Activated CD4-positive, alpha-beta T cell treated with anti-CD3 and anti-CD28 coated beads for 1 hour (primary cell): ENCODE results near the gene PCDHGA4.
"Not testable (repeated sequence)": the region's sequence is repeated elsewhere in the genome, so short reads cannot be mapped to it uniquely, and the experiment has no call there.

ENCODE experiments used
- DNase-seq: peaks from one replicate; pipeline ENCODE4 v3.0.0-alpha.2; 2020

The PCDHGA4 gene

GRCh38 chr5:141349917-141350619 is 4.8 kb upstream of the PCDHGA4 start, which contains the start of gene PCDHGB1:
TSS of gene PCDHGB1 (plus strand) at chr5:141350099. CDS start at chr5:141350261, 162 bp downstream.
- no peak for DNase-seq

GRCh38 chr5:141351591-141351990 is 3.2 kb upstream of the PCDHGA4 start:
- DNase-seq, result no peak

GRCh38 chr5:141355641-141356040 is 820 bp downstream of the PCDHGA4 start:
- DNase-seq, result no peak

GRCh38 chr5:141356133-141356532 is 1.3 kb downstream of the PCDHGA4 start:
- DNase-seq, result no peak

GRCh38 chr5:141356950-141357349 is 2.1 kb downstream of the PCDHGA4 start:
- no peak for DNase-seq

GRCh38 chr5:141359790-141360426 is 5.1 kb downstream of the PCDHGA4 start, which contains the start of gene PCDHGB2:
TSS of gene PCDHGB2 (plus strand) at chr5:141359994. CDS start at chr5:141360136, 142 bp downstream.
- DNase-seq, result no peak

GRCh38 chr5:141360685-141361084 is 5.9 kb downstream of the PCDHGA4 start:
- no peak for DNase-seq

GRCh38 chr5:141362719-141363118 is 7.9 kb downstream of the PCDHGA4 start:
- no peak for DNase-seq

- no peak for DNase-seq
These were observed 9.3 kb downstream of the PCDHGA4 start, which contains the start of gene PCDHGA5 for GRCh38 chr5:141363952-141364660. TSS of gene PCDHGA5 (plus strand) at chr5:141364162. CDS start at chr5:141364331, 169 bp downstream.

- no peak for DNase-seq
These were observed 11.4 kb downstream of the PCDHGA4 start for GRCh38 chr5:141366016-141366896.

- no peak for DNase-seq
These were observed 15.4 kb downstream of the PCDHGA4 start, which contains the start of gene PCDHGB3 for GRCh38 chr5:141369994-141370848. TSS of gene PCDHGB3 (plus strand) at chr5:141370242. CDS start at chr5:141370395, 153 bp downstream.

GRCh38 chr5:141371572-141372475 is 17.0 kb downstream of the PCDHGA4 start:
- no peak for DNase-seq

- DNase-seq, result no peak
These were observed 19.0 kb downstream of the PCDHGA4 start, which contains the start of gene PCDHGA6 for GRCh38 chr5:141373673-141374317. TSS of gene PCDHGA6 (plus strand) at chr5:141373891. CDS start at chr5:141374084, 193 bp downstream.

- no peak for DNase-seq
These were observed 19.8 kb downstream of the PCDHGA4 start for GRCh38 chr5:141374627-141375026.

- DNase-seq, result not testable (repeated sequence)
These were observed 20.8 kb downstream of the PCDHGA4 start for GRCh38 chr5:141375444-141376155.

- no peak for DNase-seq
These were observed 27.9 kb downstream of the PCDHGA4 start, which contains the start of gene PCDHGA7 for GRCh38 chr5:141382469-141383294. TSS of gene PCDHGA7 (plus strand) at chr5:141382742. CDS start at chr5:141382900, 158 bp downstream.

GRCh38 chr5:141383345-141383744 is 28.5 kb downstream of the PCDHGA4 start:
- DNase-seq, result no peak
